Measurements from ENCODE around the gene ACBD3.

Gene ACBD3

GRCh38 chr1:226201029-226201593 lies 14.6 kb upstream of the ACBD3 start:
- DNase-seq = no peak

- no peak for DNase-seq
Observed at GRCh38 chr1:226199971-226200370, 13.4 kb upstream of the ACBD3 start.

GRCh38 chr1:226195144-226195543 lies 8.6 kb upstream of the ACBD3 start:
- no peak for DNase-seq

DNA sequence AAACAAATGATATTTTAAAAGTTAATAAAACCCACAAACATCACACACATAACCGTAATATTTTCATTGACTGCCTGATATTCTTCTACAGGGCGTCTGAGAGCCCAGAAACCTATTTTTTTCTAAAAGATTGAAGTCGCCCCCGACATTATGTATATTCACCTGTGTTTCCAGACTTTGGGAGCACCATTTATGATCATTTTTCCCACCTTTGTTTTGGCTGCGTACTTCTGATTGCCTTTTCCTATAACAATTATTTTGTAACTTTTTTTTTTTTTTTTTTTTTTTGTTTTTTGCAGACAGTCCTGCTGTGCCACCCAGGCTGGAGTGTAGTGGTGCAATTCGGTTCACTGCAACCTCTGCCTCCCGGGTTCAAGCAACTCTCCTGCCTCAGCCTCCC lies 839 bp upstream of the ACBD3 start:
- no peak for DNase-seq

- DNase-seq = no peak
Observed at GRCh38 chr1:226187019-226187322, 430 bp upstream of the ACBD3 start.

DNA sequence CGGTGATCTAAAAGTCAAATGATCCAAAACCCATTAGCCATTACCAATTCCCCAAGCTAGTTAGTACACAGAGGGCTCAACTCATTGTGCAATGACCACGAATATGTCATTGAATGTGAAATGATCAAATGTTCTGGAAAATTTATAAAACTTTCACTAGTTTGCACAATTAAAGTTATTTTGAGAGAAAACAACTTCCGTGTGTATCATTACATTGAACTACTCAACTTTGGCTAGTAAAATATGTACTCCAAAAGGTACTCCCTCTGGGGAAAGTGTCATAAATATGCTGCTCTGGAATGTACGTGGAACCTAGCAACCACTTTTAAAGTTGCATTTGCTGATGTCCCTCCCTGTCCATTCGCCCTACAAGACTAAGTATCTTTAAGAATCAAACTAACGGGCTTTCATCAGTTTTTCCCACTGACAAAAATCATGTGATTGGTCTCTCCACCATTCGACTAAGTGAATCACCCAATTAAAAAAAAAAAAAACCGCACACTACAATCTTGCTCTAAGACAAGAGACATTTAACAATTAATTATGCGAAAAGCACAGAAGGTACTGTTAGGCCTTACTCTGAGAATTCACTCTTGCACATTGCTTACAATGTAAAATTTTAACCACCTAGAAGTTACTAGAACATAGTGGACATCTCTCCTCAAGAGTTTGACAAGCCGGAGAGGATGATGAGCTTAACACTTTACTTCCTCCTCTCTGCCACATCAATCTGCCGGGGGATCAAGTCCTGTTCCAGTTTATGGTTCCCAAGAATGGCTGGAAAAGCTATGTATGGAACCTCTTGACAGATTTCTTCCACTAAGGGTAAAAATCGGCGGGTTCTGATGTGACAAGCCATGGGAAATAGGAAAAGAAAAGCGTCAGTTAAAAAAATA lies 1.2 kb downstream of the ACBD3 start:
- DNase-seq = no peak

GRCh38 chr1:226181996-226182714 lies 4.4 kb downstream of the ACBD3 start:
- no peak for DNase-seq

GRCh38 chr1:226176870-226177269 lies 9.7 kb downstream of the ACBD3 start:
- no peak for DNase-seq

GRCh38 chr1:226172589-226172988 lies 14.0 kb downstream of the ACBD3 start:
- DNase-seq = no peak

- no peak for DNase-seq
Observed at GRCh38 chr1:226166341-226166740, 20.2 kb downstream of the ACBD3 start.

GRCh38 chr1:226164154-226164553 lies 22.4 kb downstream of the ACBD3 start:
- no peak for DNase-seq

DNA sequence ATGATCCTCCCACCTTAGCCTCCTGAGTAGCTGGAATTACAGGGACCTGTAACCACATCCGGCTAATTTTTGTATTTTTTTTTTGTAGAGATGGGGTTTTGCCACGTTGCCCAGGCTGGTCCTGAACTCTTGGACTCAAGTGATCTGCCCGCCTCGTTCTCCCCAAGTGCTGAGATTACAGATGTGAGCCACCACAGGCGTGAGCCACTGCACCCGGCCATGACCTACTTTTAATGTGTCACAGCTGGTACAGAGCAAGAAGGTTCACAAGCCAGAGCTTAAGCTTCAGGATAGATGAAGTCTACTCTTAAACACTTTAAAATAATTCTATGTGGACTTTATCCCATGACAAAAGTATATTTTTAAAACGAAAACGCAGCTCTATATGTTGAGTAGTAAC lies 23.6 kb downstream of the ACBD3 start:
- DNase-seq = no peak

DNA sequence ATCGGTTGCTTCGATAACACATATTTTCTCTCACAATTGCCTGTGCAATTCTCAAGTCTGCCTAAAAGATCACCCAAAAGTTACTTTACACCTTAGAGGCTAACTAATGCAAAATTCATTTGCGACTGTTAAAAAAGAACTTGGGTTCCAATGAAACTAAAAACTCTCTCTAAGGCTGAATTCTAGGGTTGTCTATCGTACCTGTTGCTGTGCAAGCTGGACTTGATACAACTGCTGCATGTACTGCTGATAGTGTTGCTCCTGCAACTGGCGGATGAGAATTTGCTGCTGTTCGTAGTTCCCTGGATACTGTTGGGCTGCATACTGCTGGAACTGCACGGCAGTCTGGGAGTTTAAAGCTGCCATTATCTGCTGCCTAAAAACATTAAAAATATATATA lies 27.6 kb downstream of the ACBD3 start:
- DNase-seq = no peak

DNA sequence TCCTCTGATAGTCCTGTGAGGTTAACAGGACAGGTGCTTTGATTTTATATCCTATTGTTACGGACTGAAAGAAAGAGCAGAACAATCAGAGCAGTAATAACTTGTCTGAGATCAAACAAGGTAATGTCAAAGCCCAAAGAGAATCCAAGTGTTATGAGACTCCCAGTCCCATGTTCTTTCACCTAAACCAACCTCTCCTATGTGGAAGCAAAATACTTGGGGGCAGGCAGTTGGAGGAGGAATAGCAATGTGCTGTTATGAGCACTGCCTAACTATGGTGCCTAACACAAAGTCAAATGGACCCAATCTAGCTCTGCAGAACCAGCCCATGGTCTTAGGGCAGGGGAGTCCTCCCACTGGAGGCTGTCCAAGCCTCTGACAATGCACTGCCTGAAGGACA lies 28.1 kb downstream of the ACBD3 start:
- DNase-seq = no peak

DNA sequence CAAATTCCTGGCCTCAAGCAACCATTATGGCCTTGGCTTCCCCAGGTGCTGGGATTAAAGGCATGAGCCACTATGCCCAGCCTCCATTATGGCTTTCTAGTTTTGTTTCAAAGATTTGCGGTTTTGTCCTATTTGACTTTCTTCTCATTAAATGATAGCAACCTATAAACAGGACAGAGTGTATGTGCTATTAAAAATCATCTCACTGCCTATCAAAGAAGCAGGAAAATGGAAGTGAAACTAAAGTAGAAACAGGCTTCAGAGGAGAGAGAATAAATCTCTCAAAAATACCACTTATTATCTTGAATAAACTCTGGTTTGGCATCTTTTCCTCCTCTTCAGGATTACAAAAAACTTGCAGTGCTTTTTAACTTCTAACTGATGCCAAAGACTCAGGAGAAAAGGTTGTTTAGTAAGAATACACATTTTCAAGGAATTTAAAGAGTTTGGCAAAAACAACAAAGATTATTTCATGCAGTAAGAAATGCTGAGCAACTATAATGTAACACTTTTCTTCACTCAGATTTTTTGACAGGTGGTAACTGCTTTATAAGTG lies 28.7 kb downstream of the ACBD3 start:
- no peak for DNase-seq

DNA sequence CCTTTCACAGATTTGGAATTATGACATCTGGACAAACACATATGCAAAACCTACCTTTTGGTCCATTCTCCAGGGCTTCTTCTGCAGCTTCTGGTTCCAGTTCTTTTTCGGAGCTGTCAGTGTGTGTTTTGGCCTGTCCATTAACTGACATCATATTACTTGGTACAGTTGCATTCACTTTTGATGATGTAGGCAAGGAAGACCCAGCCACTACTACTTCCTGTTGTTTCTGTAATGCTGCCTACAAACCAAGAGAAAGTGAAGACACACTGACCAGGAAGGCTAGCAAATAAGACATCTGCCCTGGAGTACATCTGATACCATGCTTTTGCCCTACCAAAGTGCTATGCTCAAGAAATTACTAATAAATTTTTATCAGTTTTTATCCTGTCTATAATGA lies 31.9 kb downstream of the ACBD3 start:
- DNase-seq = no peak

GRCh38 chr1:226149806-226150205 lies 36.7 kb downstream of the ACBD3 start:
- no peak for DNase-seq

- no peak for DNase-seq
Observed at GRCh38 chr1:226148121-226148648, 38.4 kb downstream of the ACBD3 start.

GRCh38 chr1:226144045-226144444 lies 42.5 kb downstream of the ACBD3 start:
- no peak for DNase-seq

GRCh38 chr1:226135709-226136108 lies 50.8 kb downstream of the ACBD3 start:
- DNase-seq = no peak

DNA sequence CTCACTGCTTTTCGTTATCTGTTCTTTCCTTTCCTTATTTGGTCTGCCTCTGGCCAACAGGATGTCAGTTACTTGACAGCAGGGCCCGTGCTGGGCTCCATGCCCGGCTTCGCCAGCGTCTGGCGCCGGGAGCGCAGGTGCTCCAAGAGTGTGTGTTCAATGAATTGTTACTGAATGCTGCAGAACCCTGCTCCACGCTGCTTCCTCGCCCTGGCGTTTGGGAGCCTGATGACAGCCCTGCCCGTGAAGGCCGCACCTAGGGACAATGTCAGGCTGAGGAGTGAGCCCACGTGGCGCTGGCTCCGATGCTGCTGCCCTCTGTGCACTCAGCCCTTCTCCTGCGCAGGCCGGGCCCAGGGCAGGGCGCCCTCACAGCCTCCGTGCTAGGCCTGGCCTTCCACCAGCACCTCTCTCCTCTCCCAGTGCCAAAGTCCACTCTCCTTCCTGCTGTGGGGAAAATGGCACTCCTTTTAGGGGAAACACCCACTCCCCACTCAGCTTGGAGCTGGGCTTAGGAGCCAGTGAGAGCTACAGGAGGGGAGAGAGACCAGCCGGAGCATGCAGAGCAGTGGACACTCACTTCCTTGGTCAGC lies 51.4 kb downstream of the ACBD3 start:
- no peak for DNase-seq

DNA sequence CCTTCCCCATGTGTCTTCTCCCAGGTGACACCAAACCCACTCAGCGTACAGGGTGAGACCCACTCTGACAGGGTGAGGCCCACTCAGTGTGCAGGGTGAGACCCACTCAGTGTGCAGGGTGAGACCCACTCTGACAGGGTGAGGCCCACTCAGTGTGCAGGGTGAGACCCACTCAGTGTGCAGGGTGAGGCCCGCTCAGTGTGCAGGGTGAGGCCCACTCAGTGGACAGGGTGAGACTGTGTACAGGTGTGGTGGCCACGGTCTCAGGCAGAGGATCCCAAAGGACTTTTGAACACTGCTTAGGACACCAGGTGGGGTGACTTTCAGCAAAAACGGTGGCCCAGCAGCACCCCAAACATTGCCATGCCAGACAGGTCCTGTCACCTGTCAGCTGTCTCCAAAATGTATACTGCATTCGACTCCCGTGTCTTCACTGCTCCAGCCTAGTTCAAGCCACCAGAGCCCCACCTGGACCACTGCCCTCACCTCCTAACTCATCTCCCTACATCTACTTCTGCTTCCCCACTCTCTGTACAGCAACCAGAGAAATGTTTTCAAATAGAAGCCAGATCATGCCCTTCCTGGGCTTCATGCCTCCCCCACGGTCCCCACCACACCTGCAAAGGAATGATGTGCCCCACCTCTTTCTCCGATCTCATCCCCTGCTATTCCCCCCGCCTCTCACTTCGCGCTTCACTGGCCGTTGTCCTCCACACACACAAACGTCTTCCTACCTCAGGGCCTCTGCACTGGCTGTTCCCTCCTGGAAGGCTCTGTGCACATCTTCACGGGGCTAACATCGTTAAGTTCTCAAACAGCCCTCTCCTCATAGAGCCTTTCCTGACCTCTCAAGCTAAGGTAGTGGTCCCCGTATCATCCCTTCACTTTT lies 52.1 kb downstream of the ACBD3 start:
- DNase-seq = no peak

All from activated CD4-positive, alpha-beta T cell treated with anti-CD3 and anti-CD28 coated beads for 1 hour (primary cell).